IPS-NIHi7 (cell line): ENCODE measurements around the gene DENND1A.
"Not testable (repeated sequence)": the region's sequence is repeated elsewhere in the genome, so short reads cannot be mapped to it uniquely, and the experiment has no call there.

Source experiments
- DNase-seq: peaks from one replicate; pipeline ENCODE4 v3.0.0; 2012; ENCODE audit warnings: mixed read lengths; ENCODE audit errors: extremely low spot score

The DENND1A gene

GRCh38 chr9:123411636-123412035, 518.3 kb downstream of the DENND1A start:
- no peak for DNase-seq

GRCh38 chr9:123411191-123411590, 518.7 kb downstream of the DENND1A start:
- DNase-seq, result no peak

DNA sequence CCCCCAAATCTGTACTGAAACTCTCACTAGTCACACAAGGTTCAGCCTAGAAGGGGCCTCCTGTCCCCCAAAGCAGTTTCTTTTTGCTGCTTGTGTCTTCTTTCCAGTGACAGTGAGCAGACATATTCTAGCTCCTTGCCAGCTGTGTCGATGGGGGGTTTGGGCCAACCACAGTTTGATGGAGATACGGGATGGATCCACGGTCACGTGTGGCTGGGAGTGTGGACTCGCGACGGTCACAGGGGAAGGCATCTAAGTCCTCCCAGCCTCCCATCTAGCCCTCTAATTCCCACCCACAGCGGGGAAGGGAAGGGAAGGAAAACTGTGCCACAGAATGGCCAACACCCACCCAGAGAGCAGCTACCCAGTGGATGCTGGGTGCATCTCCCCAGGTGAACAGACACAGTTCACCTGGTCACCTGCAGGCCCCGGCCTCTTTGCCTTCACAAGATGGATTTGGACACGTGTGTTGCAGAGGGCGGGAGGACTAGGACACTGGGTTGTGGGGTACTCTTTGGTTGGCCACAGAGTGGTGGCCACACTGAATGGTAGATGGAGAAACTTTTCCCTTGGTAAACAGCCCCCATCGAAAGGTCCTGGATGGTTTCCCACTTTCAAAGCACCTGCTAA, 519.5 kb downstream of the DENND1A start:
- DNase-seq, result no peak

DNA sequence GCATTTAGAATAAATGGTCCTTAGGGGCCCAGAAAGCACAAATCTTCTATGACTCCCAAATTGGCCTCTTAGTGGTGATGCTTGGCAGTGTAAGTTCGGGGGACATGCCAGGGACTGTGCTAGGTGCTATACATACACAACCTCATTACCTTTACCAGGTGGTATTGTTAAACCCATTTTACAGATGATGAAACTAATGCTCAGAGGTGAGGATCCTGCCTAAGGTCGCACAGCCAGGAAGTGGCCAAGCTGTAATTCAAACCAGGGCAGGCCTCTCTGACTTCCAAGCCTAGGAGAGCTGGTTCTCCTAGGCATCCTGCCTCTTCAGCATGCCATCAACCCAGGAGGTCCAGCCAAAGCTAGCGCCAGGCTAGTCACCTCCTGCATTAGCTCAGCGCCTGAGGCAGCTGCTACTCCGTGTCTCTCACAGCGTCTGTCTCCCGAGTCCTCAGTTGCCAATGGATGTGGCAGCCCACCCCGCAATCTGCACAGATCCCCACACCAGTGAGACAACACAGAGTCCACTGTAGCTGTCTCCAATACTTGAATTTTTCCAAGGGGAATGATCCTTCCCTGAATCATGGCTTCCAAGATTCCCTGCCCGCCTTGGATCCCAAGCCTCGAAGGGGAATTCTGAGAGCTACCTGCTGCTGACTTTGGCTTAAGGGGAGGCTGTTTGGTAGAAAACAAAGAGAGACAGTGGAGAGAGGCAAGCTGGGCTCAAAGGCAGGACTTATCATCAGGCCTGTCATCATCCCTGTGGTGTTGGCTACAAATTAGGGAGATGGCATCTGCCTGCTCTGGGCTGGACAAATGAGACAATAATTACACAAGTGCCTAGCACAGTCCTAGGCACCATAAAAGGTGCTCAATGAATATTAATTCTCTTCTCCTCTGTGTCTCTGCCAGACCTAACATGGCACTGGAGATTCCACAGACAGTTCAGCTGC, 521.3 kb downstream of the DENND1A start:
- no peak for DNase-seq

GRCh38 chr9:123407217-123407851, 522.6 kb downstream of the DENND1A start:
- no peak for DNase-seq

DNA sequence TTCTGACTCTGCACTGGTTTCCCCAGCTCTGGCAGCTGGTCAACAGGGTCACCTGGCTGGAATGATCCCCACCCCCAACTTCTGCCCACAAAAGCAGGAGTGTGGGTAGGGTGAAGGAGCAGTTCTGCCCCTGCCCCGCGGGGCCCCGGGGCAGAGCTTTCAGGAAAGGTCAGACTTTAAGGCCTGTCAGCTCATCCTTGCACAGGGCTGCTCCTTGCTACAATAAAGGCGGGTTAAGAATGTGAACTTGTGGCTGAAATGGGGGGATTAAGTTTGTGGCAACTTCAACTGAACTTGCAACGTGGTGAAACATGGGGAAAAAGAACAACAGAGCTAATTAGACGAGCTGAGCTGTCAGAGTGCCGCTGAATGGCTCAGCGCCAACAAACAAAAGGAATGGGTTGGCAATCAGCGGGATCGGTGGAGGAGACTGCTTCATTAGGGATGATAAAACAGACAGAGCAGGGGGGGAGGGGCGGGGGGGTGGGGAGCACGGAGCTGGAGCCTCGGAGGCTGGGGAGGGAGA, 523.2 kb downstream of the DENND1A start:
- no peak for DNase-seq

DNA sequence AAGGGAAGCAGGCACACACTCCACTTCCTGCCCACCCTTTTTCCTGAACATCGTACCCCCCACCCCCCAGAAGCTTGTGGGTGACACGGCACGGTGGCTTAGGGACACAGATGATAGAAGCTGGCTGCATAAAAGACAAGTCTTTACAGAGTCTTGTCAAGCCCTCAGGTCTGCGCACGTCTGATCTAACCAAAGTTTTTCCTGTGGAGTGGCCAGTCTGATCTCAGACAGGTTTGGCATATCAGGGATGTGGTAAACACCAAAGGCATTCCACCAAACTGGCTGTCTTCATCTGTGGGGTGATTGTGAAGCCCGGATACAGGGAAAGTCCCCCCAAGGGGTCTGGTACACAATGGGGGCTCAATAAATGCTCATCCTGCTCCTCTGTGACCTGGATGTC, 523.9 kb downstream of the DENND1A start:
- no peak for DNase-seq

DNA sequence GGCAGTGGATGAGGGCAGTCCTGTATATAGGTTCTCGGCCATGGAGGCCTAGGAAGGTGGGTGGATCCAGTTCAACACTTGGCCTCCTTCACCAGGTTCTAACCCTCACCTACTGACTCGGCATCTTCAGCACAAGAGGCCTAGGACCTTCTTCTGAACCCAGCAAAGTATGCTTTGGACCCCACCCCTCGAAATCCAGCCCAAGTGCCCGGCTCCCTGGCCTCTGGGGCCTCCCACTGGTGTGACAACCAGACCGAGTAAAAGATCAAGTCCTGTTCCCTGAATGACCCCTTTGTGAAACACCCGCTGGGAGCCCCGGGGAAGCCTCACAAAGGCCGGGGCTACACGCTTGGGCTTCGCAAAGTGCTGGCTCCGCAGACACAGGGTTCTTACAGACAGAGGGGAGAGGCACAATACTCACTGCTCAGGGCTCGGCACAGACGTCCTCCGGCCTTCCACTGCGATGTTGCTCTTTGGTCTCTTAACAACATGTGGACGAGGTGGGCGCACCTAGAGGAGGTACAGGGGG, 526.9 kb downstream of the DENND1A start:
- no peak for DNase-seq

GRCh38 chr9:123401879-123402513, 527.9 kb downstream of the DENND1A start:
- peak; percentile 80 for DNase-seq

DNA sequence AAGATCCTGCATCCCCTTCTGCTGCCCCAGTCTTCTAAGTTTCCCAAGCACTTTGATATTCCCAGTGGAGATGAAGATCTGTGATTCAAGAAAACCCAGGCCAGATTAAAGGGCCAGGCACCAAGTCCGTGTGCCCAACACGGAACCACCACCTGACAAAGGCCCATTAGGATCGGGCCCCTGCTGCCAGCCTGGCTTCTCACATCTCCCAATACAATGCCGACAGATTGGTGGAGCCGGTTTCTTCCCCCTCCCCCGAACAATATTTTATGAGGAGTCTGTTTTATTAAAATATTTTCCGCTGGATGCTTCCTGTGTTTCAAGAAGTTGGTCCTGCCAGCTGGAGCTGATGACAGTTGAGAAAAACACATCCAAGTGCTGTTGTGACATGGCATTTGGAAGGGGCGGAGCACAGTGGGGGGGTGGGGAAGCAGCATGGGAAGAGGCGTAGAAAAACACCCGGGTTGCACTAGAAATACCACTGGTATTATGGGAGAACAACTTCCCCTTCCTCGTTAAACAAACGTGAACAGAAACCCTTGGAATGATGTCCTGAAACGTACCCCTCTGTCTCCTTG, 528.9 kb downstream of the DENND1A start:
- no peak for DNase-seq

GRCh38 chr9:123399803-123400378, 530.0 kb downstream of the DENND1A start:
- DNase-seq, result peak; percentile 90

DNA sequence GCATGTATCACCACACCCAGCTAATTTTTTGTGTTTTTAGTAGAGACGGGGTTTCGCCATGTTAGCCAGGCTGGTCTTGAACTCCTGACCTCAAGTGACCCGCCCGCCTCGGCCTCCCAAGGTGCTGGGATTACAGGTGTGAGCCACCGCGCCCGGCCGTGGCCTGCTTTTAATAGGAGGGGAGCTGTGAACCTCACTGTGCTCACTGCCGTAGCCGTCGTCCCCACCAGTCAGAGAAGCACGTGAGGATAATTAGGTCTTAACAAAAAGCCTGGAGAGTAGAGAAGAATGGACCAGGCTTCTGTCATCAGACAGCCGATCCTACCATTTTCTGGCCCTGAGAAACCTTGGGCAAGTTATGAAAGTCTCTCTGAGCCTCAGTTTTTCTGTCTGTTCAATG, 531.0 kb downstream of the DENND1A start:
- DNase-seq, result not testable (repeated sequence)

GRCh38 chr9:123397975-123398374, 532.0 kb downstream of the DENND1A start:
- DNase-seq, result no peak

DNA sequence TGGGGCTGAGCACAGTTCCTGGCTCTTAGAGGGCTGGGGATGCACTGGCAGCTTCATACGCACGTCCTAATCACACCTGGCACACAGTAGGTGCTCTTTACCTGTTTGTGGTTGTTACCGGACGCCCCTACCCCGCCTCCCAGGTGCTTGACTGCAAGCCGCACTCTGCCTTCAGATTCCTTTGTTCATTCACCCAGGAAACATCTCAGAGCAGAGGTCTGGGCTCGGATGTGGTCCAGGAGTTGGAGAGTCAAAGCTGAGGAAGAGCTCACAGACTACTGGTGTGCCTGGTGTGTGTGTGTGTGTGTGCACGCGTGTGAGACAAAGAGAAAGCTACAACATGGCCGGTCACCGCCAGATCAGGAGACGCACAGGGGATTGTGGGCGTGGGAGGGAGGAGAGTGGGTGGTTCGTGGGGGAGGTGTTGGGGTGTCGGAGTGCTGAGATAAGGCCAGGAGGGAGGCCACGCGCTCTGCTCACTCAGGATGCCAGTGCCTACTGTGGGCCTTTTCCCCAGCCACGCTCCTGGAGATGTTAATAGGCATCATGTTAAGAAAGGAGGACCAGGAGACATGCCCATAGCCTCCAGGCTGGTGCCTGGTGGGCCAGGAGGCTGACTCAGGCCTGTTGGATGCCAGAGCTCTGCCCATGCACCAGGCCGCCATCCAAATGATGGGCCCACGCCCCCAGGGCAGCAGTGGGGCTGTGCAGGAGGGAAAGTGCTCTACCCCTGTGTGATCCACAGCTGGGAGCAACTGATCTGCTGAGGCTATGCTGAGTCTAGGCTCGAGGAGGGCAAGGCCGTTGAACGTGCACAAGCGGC, 534.0 kb downstream of the DENND1A start:
- DNase-seq, result no peak

DNA sequence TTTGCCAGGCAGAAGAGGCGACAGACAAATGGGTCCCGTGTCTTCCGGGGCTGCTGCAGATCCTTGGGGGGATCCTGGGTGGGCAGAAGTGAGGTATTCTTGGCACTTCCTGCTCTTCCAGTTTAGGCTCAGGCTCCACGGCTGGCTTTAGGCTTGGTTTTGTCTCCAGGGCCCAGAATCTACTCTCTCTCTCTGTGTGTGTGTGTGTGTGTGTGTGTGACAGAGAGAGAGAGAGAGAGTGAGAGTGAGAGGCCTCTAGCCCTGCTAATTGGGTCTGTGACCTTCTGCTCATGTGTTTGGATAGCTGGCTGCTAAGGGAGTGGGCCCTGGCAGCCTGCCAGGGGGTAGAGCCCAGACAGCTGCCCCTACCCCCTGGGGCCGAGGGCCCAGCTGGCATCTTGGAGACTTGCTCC, 534.6 kb downstream of the DENND1A start:
- no peak for DNase-seq

DNA sequence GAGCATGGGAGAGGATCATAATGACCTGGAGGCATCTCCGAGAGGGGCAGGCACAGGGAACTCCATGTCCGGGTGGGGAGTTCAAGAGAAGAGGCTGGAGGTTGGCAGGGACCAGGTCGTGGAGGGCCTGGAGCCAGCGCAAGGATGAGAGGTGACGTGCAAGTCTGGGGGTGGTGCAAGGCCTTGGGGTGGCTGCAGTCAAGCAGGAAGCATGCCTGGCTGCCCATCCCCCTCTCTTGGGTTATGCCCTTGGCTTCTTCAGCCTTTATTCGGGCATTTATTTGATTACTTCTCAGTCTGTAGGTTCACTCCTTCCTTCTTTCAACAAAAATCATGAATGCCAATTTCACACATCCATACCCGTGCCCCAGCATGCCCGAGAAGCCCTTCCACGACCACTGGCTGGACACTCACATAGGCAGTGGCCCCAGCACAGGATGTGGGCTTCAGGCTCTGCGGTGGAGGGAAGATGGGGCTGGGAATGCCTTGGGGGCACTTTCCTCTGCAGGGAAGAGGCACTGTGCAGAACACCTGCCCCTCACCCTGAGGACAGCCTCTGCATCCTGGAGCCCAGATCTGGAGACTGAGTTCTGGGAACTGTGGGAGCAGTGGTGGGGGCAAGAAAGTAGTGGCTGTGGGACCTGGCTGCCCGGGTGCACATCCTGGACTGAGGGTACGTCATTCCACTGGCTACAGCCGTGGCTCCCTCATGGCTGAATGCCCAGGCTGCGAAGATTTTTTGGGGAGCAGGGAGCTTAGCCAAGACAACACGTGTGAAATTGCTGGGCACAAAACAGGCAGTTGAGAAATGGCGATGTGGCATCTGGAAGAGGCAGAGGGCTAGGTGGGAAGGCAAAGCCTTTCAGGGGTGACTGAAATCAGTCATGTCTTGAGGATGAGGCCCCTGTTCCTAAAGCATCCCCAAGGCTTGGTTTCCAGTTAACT, 535.4 kb downstream of the DENND1A start:
- no peak for DNase-seq

DNA sequence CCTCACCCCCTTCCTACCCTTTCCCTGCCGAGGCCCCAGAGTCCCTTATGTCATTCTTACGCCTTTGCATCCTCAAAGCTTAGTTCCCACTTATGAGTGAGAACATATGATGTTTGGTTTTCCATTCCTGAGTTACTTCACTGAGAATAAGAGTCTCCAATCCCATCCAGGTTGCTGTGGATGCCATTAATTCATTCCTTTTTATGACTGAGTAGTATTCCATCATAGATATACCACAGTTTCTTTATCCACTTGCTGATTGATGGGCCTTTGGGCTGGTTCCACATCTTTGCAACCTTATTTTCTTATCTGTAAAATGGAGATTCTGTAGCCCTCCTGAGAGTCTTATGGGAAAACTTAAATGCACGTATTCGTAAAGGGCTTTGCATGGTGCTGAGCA, 537.1 kb downstream of the DENND1A start:
- DNase-seq, result no peak

- no peak for DNase-seq
Measured at GRCh38 chr9:123391946-123392345, 538.0 kb downstream of the DENND1A start.

GRCh38 chr9:123391233-123391632, 538.7 kb downstream of the DENND1A start:
- DNase-seq, result no peak
